Left lung (tissue), 10 donors: ENCODE data around the gene IL20RB. TPM values are rescaled to one million over a fixed set of nuclear protein-coding genes. Genes with fewer than 3 reads are reported as not detected.

ENCODE experiments used
- ATAC-seq: fragments of 200-7000 bp; cut with Tn5 transposase; one replicate; pipeline ENCODE4 v1.9.1; 2020; ENCODE audit warnings: moderate library complexity
- DNase-seq, 4 donors: peaks; one replicate each; pipeline ENCODE4 v3.0.0-alpha.2; 2013 to 2020
- H3K27ac ChIP-seq, 2 donors: fragments of 200-600 bp; sonication (generic) in 1 of 2; one replicate each; pipeline versions ENCODE4 v1.5.0 to v1.8.0; 2020 to 2021
- H3K27me3 ChIP-seq, 2 donors: fragments of 200-600 bp; sonication (generic) in 1 of 2; one replicate each; pipeline versions ENCODE4 v1.5.0 to v1.8.0; 2020 to 2021
- H3K36me3 ChIP-seq, 2 donors: fragments of 200-600 bp; sonication (generic) in 1 of 2; one replicate each; pipeline versions ENCODE4 v1.5.0 to v1.8.0; 2020 to 2021
- H3K4me1 ChIP-seq, 2 donors: fragments of 200-600 bp; one replicate each; pipeline ENCODE4 v1.8.0; 2021
- H3K4me3 ChIP-seq, 2 donors: fragments of 200-600 bp; sonication (generic) in 1 of 2; one replicate each; pipeline versions ENCODE4 v1.5.0 to v1.8.0; 2020 to 2021; ENCODE audit warnings: mild to moderate bottlenecking in 1 of 2
- H3K9me3 ChIP-seq, 2 donors: fragments of 200-600 bp; sonication (generic) in 1 of 2; one replicate each; pipeline versions ENCODE4 v1.5.0 to v1.8.0; 2020 to 2021
- intact Hi-C, 2 donors: fragments of 100-400 bp; cut with DNase I; formaldehyde crosslinking; loops; one replicate each; pipeline versions ENCODE4 v1.11.2 to v1.14.2; 2022
- polyA plus RNA-seq, 6 donors: library from polyadenylated mRNA; unstranded; fragments of 120-200 nt; gene quantifications; one replicate each; pipeline ENCODE4 v1.2.1, GENCODE V29; 2013; ENCODE audit not compliant: insufficient read length in 6 of 6
- total RNA-seq, 2 donors: library from RNA; stranded (reverse); fragmentation: NEBNext Ultra II Directional; extraction: Animal tissue kit (Norgen Biotek cat#: 25700); gene quantifications; one replicate each; pipeline ENCODE4 v1.2.1, GENCODE V29; 2021
- TF ChIP-seq, protein P1 (sequence below), 2 donors: fragments of 200-600 bp; sonication (generic) in 1 of 2; IDR thresholded peaks; one replicate each; pipeline versions ENCODE4 v1.5.0 to v1.8.0; 2021; ENCODE audit warnings: antibody characterized with exemption in 2 of 2
- donor health status: DM: no; HTN: yes; CAD: no.
- donor health status: DM: no; HTN: no; CAD: no.

The IL20RB gene
- total and polyA plus RNA-seq, 8 donors: 0.61 to 1.9 (median 1.0) TPM

DNA sequence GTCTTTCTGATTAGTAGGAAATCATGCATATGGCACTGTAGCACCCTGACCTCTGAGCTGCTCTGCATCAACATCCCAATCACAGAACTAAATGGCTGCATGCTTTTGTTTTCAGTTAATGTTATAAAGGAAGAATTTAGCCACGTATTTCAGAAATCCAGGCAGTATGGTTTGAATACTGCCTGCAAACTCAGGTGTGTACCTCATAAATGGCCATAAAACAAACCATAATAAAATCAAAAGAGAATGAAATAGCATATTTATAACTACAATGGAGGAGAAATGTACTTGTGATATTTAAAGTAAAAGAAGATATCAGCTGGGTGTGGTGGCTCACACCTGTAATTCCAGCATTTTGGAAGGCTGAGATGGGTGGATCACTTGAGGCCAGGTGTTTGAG lies 94.5 kb downstream of the IL20RB start:
- no peaks in the 10 kb centered on the region for H3K9me3 ChIP-seq
- H3K36me3 ChIP-seq: no peaks in the 10 kb centered on the region
- no peak overlapping the region for H3K4me3 ChIP-seq
- ATAC-seq (no peak), DNase-seq (no peak)
- intact Hi-C loops: no loop called here
- TF ChIP-seq, protein P1, sequence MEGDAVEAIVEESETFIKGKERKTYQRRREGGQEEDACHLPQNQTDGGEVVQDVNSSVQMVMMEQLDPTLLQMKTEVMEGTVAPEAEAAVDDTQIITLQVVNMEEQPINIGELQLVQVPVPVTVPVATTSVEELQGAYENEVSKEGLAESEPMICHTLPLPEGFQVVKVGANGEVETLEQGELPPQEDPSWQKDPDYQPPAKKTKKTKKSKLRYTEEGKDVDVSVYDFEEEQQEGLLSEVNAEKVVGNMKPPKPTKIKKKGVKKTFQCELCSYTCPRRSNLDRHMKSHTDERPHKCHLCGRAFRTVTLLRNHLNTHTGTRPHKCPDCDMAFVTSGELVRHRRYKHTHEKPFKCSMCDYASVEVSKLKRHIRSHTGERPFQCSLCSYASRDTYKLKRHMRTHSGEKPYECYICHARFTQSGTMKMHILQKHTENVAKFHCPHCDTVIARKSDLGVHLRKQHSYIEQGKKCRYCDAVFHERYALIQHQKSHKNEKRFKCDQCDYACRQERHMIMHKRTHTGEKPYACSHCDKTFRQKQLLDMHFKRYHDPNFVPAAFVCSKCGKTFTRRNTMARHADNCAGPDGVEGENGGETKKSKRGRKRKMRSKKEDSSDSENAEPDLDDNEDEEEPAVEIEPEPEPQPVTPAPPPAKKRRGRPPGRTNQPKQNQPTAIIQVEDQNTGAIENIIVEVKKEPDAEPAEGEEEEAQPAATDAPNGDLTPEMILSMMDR (IDR thresholded peaks at IDR 0.05): no peak
- H3K27ac ChIP-seq: no peak overlapping the region
- H3K27me3 ChIP-seq: no peaks in the 10 kb centered on the region
- no peaks in the 10 kb centered on the region for H3K4me1 ChIP-seq

Other genes starting within 250 kb of the IL20RB start
- gene STAG1, start 205.6 kb upstream of the IL20RB start, total RNA-seq: 10 to 100 TPM; 29.6 to 41.4 TPM
- 10 to 100 TPM; 39.3 to 52.7 (median 46.4) TPM for gene STAG1, start 205.6 kb upstream of the IL20RB start, polyA plus RNA-seq
- gene SLC35G2, start 138.9 kb upstream of the IL20RB start, total RNA-seq: 1 to 10 TPM; 4.1 to 5.9 TPM
- gene SLC35G2, start 138.9 kb upstream of the IL20RB start, polyA plus RNA-seq: 1 to 10 TPM; 4.4 to 5.7 (median 4.9) TPM
- gene NCK1, start 95.8 kb upstream of the IL20RB start, total RNA-seq: 10 to 100 TPM; 31.9 to 51.7 TPM
- 10 to 100 TPM; 41.4 to 54.6 (median 47.7) TPM for gene NCK1, start 95.8 kb upstream of the IL20RB start, polyA plus RNA-seq